GM18502 (cell line): ENCODE measurements around the gene PEX3.
"Not testable (repeated sequence)": the region's sequence is repeated elsewhere in the genome, so short reads cannot be mapped to it uniquely, and the experiment has no call there.

Experiments
- ATAC-seq: cut with Tn5 transposase; IDR thresholded peaks from one replicate; pipeline ENCODE4 v1.9.1; 2021; ENCODE audit warnings: mild to moderate bottlenecking; ENCODE audit not compliant: unreplicated experiment, poor library complexity

PEX3 gene

GRCh38 chr6:143505111-143505510, 54.5 kb downstream of the PEX3 start:
- no peak for ATAC-seq

- ATAC-seq, result no peak
Measured at GRCh38 chr6:143505537-143505936, 54.9 kb downstream of the PEX3 start.

GRCh38 chr6:143506199-143506598, 55.6 kb downstream of the PEX3 start:
- no peak for ATAC-seq

- no peak for ATAC-seq
Measured at GRCh38 chr6:143506620-143507019, 56.0 kb downstream of the PEX3 start.

GRCh38 chr6:143507358-143508145, 56.9 kb downstream of the PEX3 start:
- peak; percentile 64 for ATAC-seq

GRCh38 chr6:143510326-143510725, 59.7 kb downstream of the PEX3 start:
- not testable (repeated sequence) for ATAC-seq

GRCh38 chr6:143510991-143511891, 60.6 kb downstream of the PEX3 start, which contains the start of gene FUCA2:
TSS of gene FUCA2 (minus strand) at chr6:143511720. CDS start at chr6:143511634, 86 bp downstream.
- peak; percentile 65 for ATAC-seq

- ATAC-seq, result peak; percentile 31
Measured at GRCh38 chr6:143513410-143513809, 62.8 kb downstream of the PEX3 start.

GRCh38 chr6:143515061-143515760, 64.6 kb downstream of the PEX3 start:
- no peak for ATAC-seq

GRCh38 chr6:143515766-143516355, 65.3 kb downstream of the PEX3 start:
- no peak for ATAC-seq

- no peak for ATAC-seq
Measured at GRCh38 chr6:143516690-143517446, 66.3 kb downstream of the PEX3 start.

- ATAC-seq, result no peak
Measured at GRCh38 chr6:143517447-143517773, 66.8 kb downstream of the PEX3 start.

- no peak for ATAC-seq
Measured at GRCh38 chr6:143522039-143522600, 71.5 kb downstream of the PEX3 start.

- no peak for ATAC-seq
Measured at GRCh38 chr6:143525356-143525755, 74.8 kb downstream of the PEX3 start.

GRCh38 chr6:143527677-143528076, 77.1 kb downstream of the PEX3 start:
- no peak for ATAC-seq

GRCh38 chr6:143528164-143528811, 77.7 kb downstream of the PEX3 start:
- ATAC-seq, result peak; percentile 83

- no peak for ATAC-seq
Measured at GRCh38 chr6:143529095-143529494, 78.5 kb downstream of the PEX3 start.

- ATAC-seq, result no peak
Measured at GRCh38 chr6:143531720-143532499, 81.3 kb downstream of the PEX3 start.
